H9 (cell line): Measurements from ENCODE around the gene ZNRF3. TPM values are rescaled to one million over a fixed set of nuclear protein-coding genes. Genes with fewer than 3 reads are reported as not detected.

Source experiments
- DNase-seq: peaks from one replicate; pipeline ENCODE4 v3.0.0-alpha.2; 2017
- H2AFZ ChIP-seq: one replicate; pipeline ENCODE4 v1.6.1; 2013; ENCODE audit warnings: mild to moderate bottlenecking, low read length, control low read depth, moderate library complexity
- H2AK5ac ChIP-seq: 2 replicates; pipeline ENCODE4 v1.6.1; 2013; ENCODE audit warnings: low read length, control low read depth, mixed read lengths; ENCODE audit not compliant: insufficient read length
- H2BK120ac ChIP-seq: one replicate; pipeline ENCODE4 v1.6.1; 2013; ENCODE audit warnings: low read depth, mild to moderate bottlenecking, low read length, control low read depth, inconsistent platforms; ENCODE audit not compliant: poor library complexity, severe bottlenecking
- H2BK12ac ChIP-seq: 2 replicates; pipeline ENCODE4 v1.6.1; 2013; ENCODE audit warnings: low read length, control low read depth, mixed read lengths, low read depth; ENCODE audit not compliant: insufficient read length
- H2BK15ac ChIP-seq: 2 replicates; pipeline ENCODE4 v1.6.1; 2013; ENCODE audit warnings: low read depth, low read length, control low read depth
- H2BK20ac ChIP-seq: one replicate; pipeline ENCODE4 v1.6.1; 2013; ENCODE audit warnings: low read depth, mild to moderate bottlenecking, low read length, control low read depth, inconsistent platforms; ENCODE audit not compliant: poor library complexity, severe bottlenecking
- H2BK5ac ChIP-seq: 2 replicates; pipeline ENCODE4 v1.6.1; 2013; ENCODE audit warnings: low read length, control low read depth, mixed read lengths; ENCODE audit not compliant: insufficient read length
- H3K14ac ChIP-seq: 2 replicates; pipeline ENCODE4 v1.6.1; 2013; ENCODE audit warnings: low read length, control low read depth; ENCODE audit not compliant: insufficient read depth
- H3K18ac ChIP-seq: 2 replicates; pipeline ENCODE4 v1.6.1; 2013; ENCODE audit warnings: low read depth, mild to moderate bottlenecking, mixed read lengths, low read length, control low read depth; ENCODE audit not compliant: insufficient read length
- H3K23ac ChIP-seq: 2 replicates; pipeline ENCODE4 v1.6.1; 2013; ENCODE audit warnings: low read length, control low read depth, mixed read lengths, low read depth; ENCODE audit not compliant: insufficient read length
- H3K23me2 ChIP-seq: 2 replicates; pipeline ENCODE4 v1.6.1; 2013; ENCODE audit warnings: low read depth, mild to moderate bottlenecking, mixed read lengths, low read length, control low read depth; ENCODE audit not compliant: insufficient read length, poor library complexity, severe bottlenecking
- H3K27ac ChIP-seq: 2 replicates; pipeline ENCODE4 v1.5.1; 2013; ENCODE audit warnings: low read length, control low read depth, mixed read lengths, low read depth; ENCODE audit not compliant: insufficient read length
- H3K27me3 ChIP-seq: 2 replicates; pipeline ENCODE4 v1.6.1; 2013; ENCODE audit warnings: low read length, control low read depth, inconsistent platforms; ENCODE audit not compliant: insufficient read depth
- H3K4ac ChIP-seq: 2 replicates; pipeline ENCODE4 v1.6.1; 2013; ENCODE audit warnings: low read depth, mild to moderate bottlenecking, control low read depth, inconsistent platforms, low read length, moderate library complexity
- H3K4me1 ChIP-seq: 2 replicates; pipeline ENCODE4 v1.6.1; 2013; ENCODE audit warnings: low read length, control low read depth, inconsistent platforms; ENCODE audit not compliant: insufficient read depth
- H3K4me2 ChIP-seq: 2 replicates; pipeline ENCODE4 v1.6.1; 2013; ENCODE audit warnings: low read length, control low read depth, mixed read lengths; ENCODE audit not compliant: insufficient read length, insufficient read depth
- H3K56ac ChIP-seq: 2 replicates; pipeline ENCODE4 v1.6.1; 2013; ENCODE audit warnings: low read depth, mild to moderate bottlenecking, mixed read lengths, low read length, control low read depth; ENCODE audit not compliant: insufficient read length
- H3K79me1 ChIP-seq: 2 replicates; pipeline ENCODE4 v1.6.1; 2013; ENCODE audit warnings: low read depth, mild to moderate bottlenecking, moderate library complexity, low read length, control low read depth, inconsistent platforms; ENCODE audit not compliant: insufficient read depth, poor library complexity, severe bottlenecking
- H3K79me2 ChIP-seq: 2 replicates; pipeline ENCODE4 v1.6.1; 2013; ENCODE audit warnings: low read length, control low read depth, inconsistent platforms; ENCODE audit not compliant: insufficient read depth
- H3K9ac ChIP-seq: 2 replicates; pipeline ENCODE4 v1.6.1; 2013; ENCODE audit warnings: low read length, control low read depth, mixed read lengths; ENCODE audit not compliant: insufficient read length; ENCODE audit errors: extremely low read depth
- H3K9me3 ChIP-seq: one replicate; pipeline ENCODE4 v1.6.1; 2013; ENCODE audit warnings: low read depth, low read length, inconsistent platforms; ENCODE audit not compliant: control insufficient read depth
- H3T11ph ChIP-seq: one replicate; pipeline ENCODE4 v1.6.1; 2013; ENCODE audit warnings: mild to moderate bottlenecking, low read length, control low read depth, inconsistent platforms
- H4K20me1 ChIP-seq: one replicate; pipeline ENCODE4 v1.6.1; 2013; ENCODE audit not compliant: control insufficient read depth, insufficient read length, insufficient read depth
- H4K5ac ChIP-seq: 2 replicates; pipeline ENCODE4 v1.6.1; 2013; ENCODE audit warnings: low read depth, mild to moderate bottlenecking, mixed read lengths, low read length, control low read depth; ENCODE audit not compliant: insufficient read length
- H4K8ac ChIP-seq: replicated peaks from 2 replicates; pipeline ENCODE4 v1.6.1; 2013; ENCODE audit warnings: low read length, control low read depth, mixed read lengths, low read depth; ENCODE audit not compliant: insufficient read length
- H4K91ac ChIP-seq: 2 replicates; pipeline ENCODE4 v1.6.1; 2013; ENCODE audit warnings: low read depth, mild to moderate bottlenecking, moderate library complexity, mixed read lengths, low read length, control low read depth; ENCODE audit not compliant: insufficient read length
- H3K27ac Mint-ChIP-seq, 3 experiments: 2 replicates in 2 of 3; 3 replicates in 1 of 3; pipeline ENCODE4 v1.8.0; 2020 to 2021; ENCODE audit warnings: mixed read lengths in 3 of 3, mild to moderate bottlenecking in 1 of 3, moderate library complexity in 1 of 3
- H3K27me3 Mint-ChIP-seq: 2 replicates; pipeline ENCODE4 v1.8.0; 2021; ENCODE audit warnings: low read depth, mild to moderate bottlenecking, moderate library complexity, mixed read lengths
- H3K36me3 Mint-ChIP-seq, 3 experiments: 2 replicates in 2 of 3; 3 replicates in 1 of 3; pipeline ENCODE4 v1.8.0; 2020 to 2021; ENCODE audit warnings: low read depth in 3 of 3, mixed read lengths in 3 of 3; ENCODE audit not compliant: insufficient read depth in 1 of 3
- H3K4me1 Mint-ChIP-seq, 2 experiments: 2 replicates each; pipeline ENCODE4 v1.8.0; 2020; ENCODE audit warnings: mixed read lengths in 2 of 2
- H3K4me3 Mint-ChIP-seq, 2 experiments: 2 replicates in 1 of 2; 3 replicates in 1 of 2; pipeline ENCODE4 v1.8.0; 2020 to 2021; ENCODE audit warnings: mild to moderate bottlenecking in 2 of 2, mixed read lengths in 2 of 2, moderate library complexity in 1 of 2
- H3K9me3 Mint-ChIP-seq, 2 experiments: 2 replicates in 1 of 2; 3 replicates in 1 of 2; pipeline ENCODE4 v1.8.0; 2020; ENCODE audit warnings: mild to moderate bottlenecking in 2 of 2, mixed read lengths in 2 of 2, moderate library complexity in 1 of 2
- WGBS: extraction: QIAGEN DNeasy Blood & Tissue Kit; methylation state at CpG from one replicate; pipeline ENCODE4 v1.1.7; 2013; ENCODE audit warnings: missing lambda C conversion rate, low lambda C conversion rate, mixed read lengths; ENCODE audit not compliant: insufficient read length; ENCODE audit errors: extremely low coverage; 5-methylcytosine and 5-hydroxymethylcytosine counted together
- total RNA-seq: library from RNA; stranded (reverse); gene quantifications from 2 replicates; pipeline ENCODE4 v1.2.1, GENCODE V29; 2021
- TF ChIP-seq, protein P1 (sequence below): fragments of 200-600 bp; sonication (generic); conservative IDR thresholded peaks from 3 replicates; pipeline ENCODE4 v1.8.0; 2021; ENCODE audit warnings: antibody characterized with exemption, mild to moderate bottlenecking

ZNRF3 gene
- total RNA-seq, 1 experiment from 2014 or later, result 20.6 TPM

DNA sequence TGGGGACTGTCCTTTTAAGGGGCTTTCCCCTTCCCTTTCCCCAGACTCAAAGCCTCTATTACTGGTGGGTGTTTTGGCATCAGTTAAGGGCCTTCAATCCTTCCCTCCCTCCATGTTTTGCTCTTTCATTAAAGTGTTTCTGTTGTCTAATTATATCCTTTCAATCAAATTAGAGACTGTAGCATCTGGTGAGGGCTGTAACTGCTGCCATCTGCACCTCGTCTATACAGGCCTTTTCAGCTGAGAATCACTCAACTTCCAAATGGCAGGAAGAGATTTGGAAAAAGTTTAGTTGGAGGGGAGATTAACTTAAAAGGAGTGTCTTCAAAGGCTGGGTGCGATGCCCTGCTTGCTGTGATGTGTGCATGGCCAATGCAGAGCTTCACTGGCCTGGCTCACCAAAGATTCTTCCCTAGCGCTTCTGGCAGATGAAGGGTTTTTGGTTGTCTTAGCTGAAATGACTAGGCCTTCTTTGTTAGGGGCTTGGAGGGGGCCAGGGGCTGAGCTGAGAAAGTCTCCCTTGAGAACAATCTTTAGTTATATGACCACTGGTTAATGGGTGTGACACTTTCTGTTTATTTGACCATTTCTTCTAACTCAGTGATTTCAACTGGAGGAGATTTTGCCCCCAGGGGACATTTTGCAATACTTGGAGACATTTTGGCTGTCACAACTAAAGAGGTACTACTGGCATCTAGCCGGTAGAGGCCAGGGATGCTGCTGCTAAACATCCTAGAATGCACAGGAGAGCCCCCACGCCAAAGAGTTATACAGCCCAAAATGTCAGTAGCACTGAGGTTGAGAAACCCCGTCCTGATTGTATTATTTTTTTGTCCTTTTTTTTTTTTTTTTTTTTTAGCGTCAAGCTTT, 197.0 kb downstream of the ZNRF3 start:
- peaks cover 9% of the 10 kb centered on the region for H3K27me3 Mint-ChIP-seq
- no peak overlapping the region for H3K4me3 Mint-ChIP-seq
- Histone ChIP-seq H4K20me1 (no peaks in the 10 kb centered on the region), H3K27me3 (no peaks in the 10 kb centered on the region), H4K5ac (no peak overlapping the region), H3K18ac (no peak overlapping the region), H3K79me1 (no peaks in the 10 kb centered on the region), H2AFZ (no peak overlapping the region), H4K8ac (no peak overlapping the region), H3K23ac (no peak overlapping the region), H2BK120ac (no peak overlapping the region), H3K14ac (no peak overlapping the region), H2AK5ac (no peak overlapping the region), H3K79me2 (no peaks in the 10 kb centered on the region), H3K4ac (no peak overlapping the region), H2BK15ac (no peak overlapping the region), H4K91ac (no peak overlapping the region), H3K9ac (no peak overlapping the region), H2BK20ac (no peak overlapping the region), H3K4me2 (no peak overlapping the region), H3K56ac (no peak overlapping the region), H2BK12ac (no peak overlapping the region), H3K27ac (no peak overlapping the region), H3K9me3 (no peaks in the 10 kb centered on the region), H2BK5ac (no peak overlapping the region), H3K4me1 (peaks cover 6% of the 10 kb centered on the region), H3K23me2 (no peaks in the 10 kb centered on the region), H3T11ph (no peak overlapping the region)
- H3K4me1 Mint-ChIP-seq, result peaks cover 27 to 29% of the 10 kb centered on the region in 2 experiments
- TF ChIP-seq, protein P1, sequence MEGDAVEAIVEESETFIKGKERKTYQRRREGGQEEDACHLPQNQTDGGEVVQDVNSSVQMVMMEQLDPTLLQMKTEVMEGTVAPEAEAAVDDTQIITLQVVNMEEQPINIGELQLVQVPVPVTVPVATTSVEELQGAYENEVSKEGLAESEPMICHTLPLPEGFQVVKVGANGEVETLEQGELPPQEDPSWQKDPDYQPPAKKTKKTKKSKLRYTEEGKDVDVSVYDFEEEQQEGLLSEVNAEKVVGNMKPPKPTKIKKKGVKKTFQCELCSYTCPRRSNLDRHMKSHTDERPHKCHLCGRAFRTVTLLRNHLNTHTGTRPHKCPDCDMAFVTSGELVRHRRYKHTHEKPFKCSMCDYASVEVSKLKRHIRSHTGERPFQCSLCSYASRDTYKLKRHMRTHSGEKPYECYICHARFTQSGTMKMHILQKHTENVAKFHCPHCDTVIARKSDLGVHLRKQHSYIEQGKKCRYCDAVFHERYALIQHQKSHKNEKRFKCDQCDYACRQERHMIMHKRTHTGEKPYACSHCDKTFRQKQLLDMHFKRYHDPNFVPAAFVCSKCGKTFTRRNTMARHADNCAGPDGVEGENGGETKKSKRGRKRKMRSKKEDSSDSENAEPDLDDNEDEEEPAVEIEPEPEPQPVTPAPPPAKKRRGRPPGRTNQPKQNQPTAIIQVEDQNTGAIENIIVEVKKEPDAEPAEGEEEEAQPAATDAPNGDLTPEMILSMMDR, result no peak
- no CpG with 5 or more reads among the region's 7 CpGs for WGBS
- DNase-seq, result no peak
- no peak overlapping the region for H3K27ac Mint-ChIP-seq
- H3K9me3 Mint-ChIP-seq, result no peaks in the 10 kb centered on the region
- no peaks in the 10 kb centered on the region for H3K36me3 Mint-ChIP-seq
